Measurements from ENCODE around the gene MACIR. TPM values are rescaled to one million over a fixed set of nuclear protein-coding genes. Genes with fewer than 3 reads are reported as not detected.

Gene MACIR
- total and polyA plus RNA-seq, 2 donors from 2014 or later = 7.1 to 7.4 TPM

- H3K27ac ChIP-seq (ENCODE audit: low read depth in 2 of 2, low read length in 2 of 2) = no peak overlapping the region
- H3K4me1 ChIP-seq (ENCODE audit: control insufficient read depth in 2 of 3, insufficient read depth in 2 of 3, low read depth in 1 of 3, low read length in 3 of 3) = peaks cover 0 to 13% (median 11%) of the 10 kb centered on the region in 3 donors
- TF ChIP-seq CTCF (IDR thresholded peaks at IDR 0.05; ENCODE audit: borderline replicate concordance, extremely low read depth, insufficient read depth) = no peak
- no peaks in the 10 kb centered on the region for H3K27me3 ChIP-seq (ENCODE audit: control insufficient read depth, insufficient read depth, low read length)
- intact Hi-C loops (cut with DNase I) = no loop called here
- H3K9me3 ChIP-seq (ENCODE audit: control insufficient read depth in 2 of 3, insufficient read depth in 1 of 3, low read length in 3 of 3) = no peaks in the 10 kb centered on the region
- FAIRE-seq (no peak), DNase-seq (no peak)
- H3K9ac ChIP-seq (ENCODE audit: low read length in 3 of 3) = no peak overlapping the region
- no peak overlapping the region for H3K4me3 ChIP-seq (ENCODE audit: low read length in 3 of 3)
- H3K36me3 ChIP-seq (ENCODE audit: control insufficient read depth in 2 of 3, insufficient read depth in 3 of 3, low read length in 3 of 3) = no peaks in the 10 kb centered on the region
These were observed 4.5 kb downstream of the MACIR start for GRCh38 chr5:103263054-103263453.

GRCh38 chr5:103264508-103264907 lies 5.9 kb downstream of the MACIR start:
- DNase-seq (no peak), FAIRE-seq (no peak)
- Histone ChIP-seq H3K4me3 (ENCODE audit: low read length in 3 of 3) (no peak overlapping the region), H3K9ac (ENCODE audit: low read length in 3 of 3) (no peak overlapping the region), H3K36me3 (ENCODE audit: control insufficient read depth in 2 of 3, insufficient read depth in 3 of 3, low read length in 3 of 3) (no peaks in the 10 kb centered on the region), H3K4me1 (ENCODE audit: control insufficient read depth in 2 of 3, insufficient read depth in 2 of 3, low read depth in 1 of 3, low read length in 3 of 3) (peaks cover 0 to 13% (median 11%) of the 10 kb centered on the region in 3 donors), H3K27ac (ENCODE audit: low read depth in 2 of 2, low read length in 2 of 2) (no peak overlapping the region), H3K9me3 (ENCODE audit: control insufficient read depth in 2 of 3, insufficient read depth in 1 of 3, low read length in 3 of 3) (no peaks in the 10 kb centered on the region), H3K27me3 (ENCODE audit: control insufficient read depth, insufficient read depth, low read length) (no peaks in the 10 kb centered on the region)
- intact Hi-C loops (cut with DNase I) = no loop called here
- no peak for TF ChIP-seq CTCF (IDR thresholded peaks at IDR 0.05; ENCODE audit: borderline replicate concordance, extremely low read depth, insufficient read depth)

DNA sequence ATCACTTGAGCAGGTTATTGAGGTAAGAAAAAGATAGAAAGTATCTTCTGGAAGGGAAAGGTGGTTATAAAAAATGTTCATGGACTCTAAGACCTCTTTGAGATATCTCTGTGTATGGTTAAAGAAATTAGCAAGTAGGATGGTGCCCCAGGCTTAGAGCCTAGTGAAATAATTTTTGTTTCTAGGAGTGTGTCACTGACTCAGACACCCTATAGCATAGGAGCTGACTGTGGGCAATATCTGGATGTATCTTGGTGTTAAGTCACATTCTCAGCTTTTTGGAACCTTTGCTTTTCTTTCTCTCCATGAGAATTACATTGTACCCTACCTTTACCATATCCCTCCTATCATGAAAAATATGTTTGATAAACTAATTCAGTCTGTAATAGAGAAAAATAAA lies 12.0 kb downstream of the MACIR start:
- no peak for FAIRE-seq
- intact Hi-C loops (cut with DNase I) = no loop called here
- DNase-seq = no peak
- Histone ChIP-seq H3K36me3 (ENCODE audit: control insufficient read depth in 2 of 3, insufficient read depth in 3 of 3, low read length in 3 of 3) (no peaks in the 10 kb centered on the region), H3K9me3 (ENCODE audit: control insufficient read depth in 2 of 3, insufficient read depth in 1 of 3, low read length in 3 of 3) (no peaks in the 10 kb centered on the region), H3K9ac (ENCODE audit: low read length in 3 of 3) (no peak overlapping the region), H3K27me3 (ENCODE audit: control insufficient read depth, insufficient read depth, low read length) (no peaks in the 10 kb centered on the region), H3K27ac (ENCODE audit: low read depth in 2 of 2, low read length in 2 of 2) (no peak overlapping the region), H3K4me3 (ENCODE audit: low read length in 3 of 3) (no peak overlapping the region), H3K4me1 (ENCODE audit: control insufficient read depth in 2 of 3, insufficient read depth in 2 of 3, low read depth in 1 of 3, low read length in 3 of 3) (peaks cover 0 to 4% (median 0%) of the 10 kb centered on the region in 3 donors)
- TF ChIP-seq CTCF (IDR thresholded peaks at IDR 0.05; ENCODE audit: borderline replicate concordance, extremely low read depth, insufficient read depth) = no peak
